ENCODE data around the gene KRTAP21-1. TPM values are rescaled to one million over a fixed set of nuclear protein-coding genes. Genes with fewer than 3 reads are reported as not detected.

The KRTAP21-1 gene
- total RNA-seq, 2 donors from 2014 or later = not detected

DNA sequence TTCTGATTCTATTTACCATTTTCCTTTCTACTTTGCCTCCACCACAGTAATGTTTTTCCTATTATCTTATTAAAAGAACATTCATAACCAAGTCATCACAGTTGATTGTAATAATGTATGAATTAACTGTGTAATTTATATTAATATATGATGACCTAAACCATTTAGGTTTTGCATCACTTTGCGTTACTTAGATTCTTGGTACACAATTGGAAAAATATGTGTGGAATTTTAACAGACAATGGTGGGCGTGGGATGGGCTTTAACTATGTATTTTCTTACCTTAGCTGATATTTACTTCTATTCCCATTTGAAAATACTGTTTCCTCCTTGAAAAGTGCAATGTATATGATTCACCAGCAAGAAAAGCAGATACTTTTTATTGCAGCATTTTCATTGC, 40.3 kb downstream of the KRTAP21-1 start:
- Mint-ChIP-seq H3K4me1 (ENCODE audit: low read depth in 2 of 2) (no peaks in the 10 kb centered on the region), H3K27me3 (no peaks in the 10 kb centered on the region), H3K36me3 (no peaks in the 10 kb centered on the region), H3K27ac (no peak overlapping the region), H3K4me3 (no peak overlapping the region), H3K9me3 (peaks cover 14% of the 10 kb centered on the region)
- DNase-seq (ENCODE audit: low spot score) (no peak), ATAC-seq (no peak)

DNA sequence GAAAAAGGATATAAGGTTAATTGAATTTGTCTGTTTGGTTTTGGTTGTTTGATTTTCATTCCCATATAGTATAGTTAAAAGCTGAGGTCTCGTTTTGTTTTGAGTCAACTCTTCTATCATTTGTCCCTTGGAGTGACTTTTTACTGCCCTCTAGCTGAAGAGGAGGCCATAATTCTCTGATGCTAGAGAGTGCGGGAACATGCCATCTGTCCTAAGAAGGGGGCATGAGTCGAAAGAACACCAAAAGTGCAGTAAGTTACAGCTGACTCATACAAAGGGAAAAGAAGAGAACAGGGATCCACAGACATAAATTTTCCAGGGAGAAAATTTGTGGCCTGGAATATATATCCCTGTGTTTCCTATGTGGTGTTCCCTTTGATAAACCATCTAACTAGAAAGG, 40.8 kb downstream of the KRTAP21-1 start:
- Mint-ChIP-seq H3K27me3 (no peaks in the 10 kb centered on the region), H3K9me3 (peaks cover 14% of the 10 kb centered on the region), H3K4me3 (no peak overlapping the region), H3K4me1 (ENCODE audit: low read depth in 2 of 2) (no peaks in the 10 kb centered on the region), H3K36me3 (no peaks in the 10 kb centered on the region), H3K27ac (no peak overlapping the region)
- ATAC-seq (no peak), DNase-seq (ENCODE audit: low spot score) (no peak)

DNA sequence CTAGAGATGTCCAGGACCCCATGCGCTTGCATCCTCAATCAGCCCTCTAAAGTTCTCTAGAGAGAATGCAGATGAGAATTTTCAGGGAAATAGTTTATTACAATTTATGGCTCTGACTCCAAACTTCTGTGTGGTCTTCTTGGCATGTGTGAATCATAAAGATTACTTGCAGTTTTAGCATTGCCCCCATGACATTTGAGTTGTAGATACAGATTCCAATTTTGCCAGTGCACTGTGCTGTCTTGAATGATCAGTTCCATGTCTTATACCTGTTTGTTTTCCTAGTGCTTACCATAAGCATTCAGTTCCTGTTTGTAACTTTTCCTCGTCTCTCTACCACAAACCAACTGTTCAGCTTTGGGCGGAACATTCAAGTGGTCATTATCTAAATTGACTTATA, 41.5 kb downstream of the KRTAP21-1 start:
- Mint-ChIP-seq H3K4me3 (no peak overlapping the region), H3K27me3 (no peaks in the 10 kb centered on the region), H3K4me1 (ENCODE audit: low read depth in 2 of 2) (no peaks in the 10 kb centered on the region), H3K27ac (no peak overlapping the region), H3K36me3 (no peaks in the 10 kb centered on the region), H3K9me3 (peaks cover 14% of the 10 kb centered on the region)
- DNase-seq (ENCODE audit: low spot score) (no peak), ATAC-seq (no peak)

DNA sequence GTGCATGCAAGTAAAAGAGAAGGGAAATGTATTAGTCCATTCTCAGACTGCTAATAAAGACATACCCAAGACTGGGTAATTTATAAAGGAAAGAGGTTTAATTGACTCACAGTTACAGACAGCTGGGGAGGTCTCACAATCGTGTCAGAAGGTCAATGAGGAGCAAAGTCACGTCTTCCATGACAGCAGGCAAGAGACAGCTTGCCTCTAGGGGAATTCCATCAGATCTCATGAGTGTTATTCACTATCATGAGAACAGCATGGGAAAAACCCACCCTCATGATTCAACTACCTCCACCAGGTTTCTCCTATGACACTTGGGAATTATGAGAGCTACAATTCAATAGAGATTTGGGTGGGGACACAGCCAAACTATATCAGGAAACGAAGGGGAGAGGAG, 44.7 kb downstream of the KRTAP21-1 start:
- Mint-ChIP-seq H3K4me1 (ENCODE audit: low read depth in 2 of 2) (no peaks in the 10 kb centered on the region), H3K27me3 (no peaks in the 10 kb centered on the region), H3K4me3 (no peak overlapping the region), H3K36me3 (no peaks in the 10 kb centered on the region), H3K9me3 (peaks cover 14% of the 10 kb centered on the region), H3K27ac (no peak overlapping the region)
- DNase-seq (ENCODE audit: low spot score) = no peak
- ATAC-seq = no peak

DNA sequence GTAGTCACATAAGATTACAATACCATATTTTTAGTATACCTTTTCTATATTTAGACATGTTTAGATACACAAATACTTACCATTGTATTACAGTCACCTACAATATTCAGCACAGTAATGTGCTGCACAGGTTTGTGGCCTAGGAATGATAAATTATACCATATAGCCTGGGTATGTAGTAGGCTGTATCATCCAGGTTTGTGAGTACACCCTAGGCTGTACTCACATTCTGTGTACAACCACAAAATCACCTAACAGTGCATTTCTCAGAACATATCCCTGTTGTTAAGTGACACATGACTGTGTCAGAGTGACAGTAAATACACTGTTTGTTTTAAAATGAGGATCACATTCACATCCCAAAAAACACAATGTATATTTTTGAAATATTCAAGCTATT, 47.8 kb downstream of the KRTAP21-1 start:
- H3K4me1 Mint-ChIP-seq (ENCODE audit: low read depth in 2 of 2) = no peaks in the 10 kb centered on the region
- no peak overlapping the region for H3K27ac Mint-ChIP-seq
- no peak for ATAC-seq
- no peaks in the 10 kb centered on the region for H3K36me3 Mint-ChIP-seq
- H3K4me3 Mint-ChIP-seq = no peak overlapping the region
- no peaks in the 10 kb centered on the region for H3K27me3 Mint-ChIP-seq
- DNase-seq (ENCODE audit: low spot score) = no peak
- H3K9me3 Mint-ChIP-seq = peaks cover 10% of the 10 kb centered on the region

Other genes with a start within 250 kb of the KRTAP21-1 start
- gene KRTAP19-6, start 213.6 kb downstream of the KRTAP21-1 start, total RNA-seq = not detected
- not detected for gene KRTAP19-7, start 194.1 kb downstream of the KRTAP21-1 start, total RNA-seq
- not detected for gene KRTAP22-2, start 165.0 kb downstream of the KRTAP21-1 start, total RNA-seq
- not detected for gene KRTAP6-3, start 163.0 kb downstream of the KRTAP21-1 start, total RNA-seq
- gene KRTAP6-2, start 156.5 kb downstream of the KRTAP21-1 start, total RNA-seq = not detected
- not detected for gene KRTAP22-1, start 154.3 kb downstream of the KRTAP21-1 start, total RNA-seq
- not detected for gene KRTAP6-1, start 141.5 kb downstream of the KRTAP21-1 start, total RNA-seq
- gene KRTAP20-1, start 139.0 kb downstream of the KRTAP21-1 start, total RNA-seq = not detected
- gene KRTAP20-4, start 134.8 kb downstream of the KRTAP21-1 start, total RNA-seq = not detected
- not detected for gene KRTAP20-2, start 120.2 kb downstream of the KRTAP21-1 start, total RNA-seq
- not detected for gene KRTAP20-3, start 112.6 kb downstream of the KRTAP21-1 start, total RNA-seq
- gene KRTAP21-3, start 36.7 kb downstream of the KRTAP21-1 start, total RNA-seq = not detected
- not detected for gene KRTAP21-2, start 8.2 kb downstream of the KRTAP21-1 start, total RNA-seq
- not detected for gene KRTAP8-1, start 57.8 kb upstream of the KRTAP21-1 start, total RNA-seq
- gene KRTAP7-1, start 74.3 kb upstream of the KRTAP21-1 start, total RNA-seq = not detected
- not detected for gene KRTAP11-1, start 126.2 kb upstream of the KRTAP21-1 start, total RNA-seq